ENCODE measurements around the gene STRN3. TPM values are rescaled to one million over a fixed set of nuclear protein-coding genes. Genes with fewer than 3 reads are reported as not detected.

Gene STRN3
- total and polyA plus RNA-seq, 7 experiments from 2014 or later: 3.5 to 28.7 (median 24.8) TPM

DNA sequence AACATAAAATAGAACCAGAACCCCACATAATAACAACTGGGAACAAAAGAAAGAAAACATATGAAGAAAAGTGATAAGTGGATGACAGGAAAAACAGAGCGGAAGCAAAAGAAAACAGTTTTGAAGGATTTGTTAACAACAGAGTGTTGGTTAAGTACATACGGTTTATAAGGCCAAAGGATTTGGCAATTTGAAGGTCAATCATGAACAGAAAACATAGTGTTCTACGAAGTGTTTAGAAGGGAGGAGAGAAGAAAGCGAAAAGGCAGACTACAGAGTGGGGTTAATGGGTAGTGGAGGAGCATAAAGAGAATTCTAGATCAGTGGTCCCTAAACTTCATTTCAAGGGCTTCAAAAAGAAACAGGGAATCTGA lies 4.6 kb downstream of the STRN3 start:
- H3K36me3 ChIP-seq (ENCODE audit: control insufficient read depth in 2 of 3, insufficient read depth in 3 of 3, low read length in 3 of 3): peaks cover 0 to 14% (median 0%) of the 10 kb centered on the region in 3 experiments
- no peaks in the 10 kb centered on the region for H3K9me3 Mint-ChIP-seq
- ATAC-seq (no peak), DNase-seq (no peak)
- peaks cover 26 to 57% (median 41%) of the 10 kb centered on the region in 7 donors for H3K4me1 Mint-ChIP-seq
- ChIA-PET CTCF (interaction anchor here (0.7 kb wide), 1 partner anchor 40 kb away, joined by 4 read pairs; no protein-coding TSS in a partner anchor), POLR2A (no interaction called here)
- no peak overlapping the region for H3K27ac ChIP-seq (ENCODE audit: low read depth, low read length)
- peak overlapping the region in 5 of 9 donors; percentile 0 to 67 (median 52) for H3K27ac Mint-ChIP-seq
- no peaks in the 10 kb centered on the region for H3K27me3 Mint-ChIP-seq
- H3K9me3 ChIP-seq (ENCODE audit: control insufficient read depth in 2 of 3, low read length in 3 of 3): no peaks in the 10 kb centered on the region
- H3K36me3 Mint-ChIP-seq: peaks cover 0 to 15% (median 9%) of the 10 kb centered on the region in 5 donors
- no peaks in the 10 kb centered on the region for H3K4me1 ChIP-seq (ENCODE audit: control insufficient read depth in 2 of 2, insufficient read depth in 2 of 2, low read length in 2 of 2)
- no peak overlapping the region for H3K4me3 ChIP-seq (ENCODE audit: low read length)
- H3K27me3 ChIP-seq (ENCODE audit: control insufficient read depth in 2 of 2, insufficient read depth in 2 of 2, low read length in 2 of 2): no peaks in the 10 kb centered on the region
- intact Hi-C loops (cut with micrococcal nuclease): no loop called here
- peak overlapping the region in 2 of 10 donors; percentile 6 to 30 for H3K4me3 Mint-ChIP-seq

GRCh38 chr14:31020834-31021575 lies 5.2 kb downstream of the STRN3 start:
- no peak overlapping the region for H3K27ac ChIP-seq (ENCODE audit: low read depth, low read length)
- Mint-ChIP-seq H3K27me3 (no peaks in the 10 kb centered on the region), H3K4me3 (peak overlapping the region in 2 of 10 donors; percentile 11 to 32), H3K9me3 (no peaks in the 10 kb centered on the region), H3K27ac (peak overlapping the region in 6 of 9 donors; percentile 0 to 71 (median 46)), H3K4me1 (peaks cover 26 to 62% (median 45%) of the 10 kb centered on the region in 7 donors), H3K36me3 (peaks cover 0 to 15% (median 9%) of the 10 kb centered on the region in 5 donors)
- no peak for ATAC-seq
- H3K9me3 ChIP-seq (ENCODE audit: control insufficient read depth in 2 of 3, low read length in 3 of 3): no peaks in the 10 kb centered on the region
- intact Hi-C loops (cut with micrococcal nuclease): no loop called here
- POLR2A ChIA-PET: no interaction called here
- H3K36me3 ChIP-seq (ENCODE audit: control insufficient read depth in 2 of 3, insufficient read depth in 3 of 3, low read length in 3 of 3): peaks cover 0 to 9% (median 0%) of the 10 kb centered on the region in 3 experiments
- DNase-seq: no peak
- no peaks in the 10 kb centered on the region for H3K4me1 ChIP-seq (ENCODE audit: control insufficient read depth in 2 of 2, insufficient read depth in 2 of 2, low read length in 2 of 2)
- no peaks in the 10 kb centered on the region for H3K27me3 ChIP-seq (ENCODE audit: control insufficient read depth in 2 of 2, insufficient read depth in 2 of 2, low read length in 2 of 2)
- CTCF ChIA-PET: interaction anchor here (0.6 to 1.1 kb wide), 3 partner anchors 39 to 62 kb away, joined by 3 to 4 read pairs (median 3); no protein-coding TSS in a partner anchor
- H3K4me3 ChIP-seq (ENCODE audit: low read length): no peak overlapping the region

- POLR2A ChIA-PET: no interaction called here
These were observed 8.0 kb downstream of the STRN3 start for GRCh38 chr14:31018057-31018645.

GRCh38 chr14:31013841-31014240 lies 12.3 kb downstream of the STRN3 start:
- H3K27me3 ChIP-seq (ENCODE audit: control insufficient read depth in 2 of 2, insufficient read depth in 2 of 2, low read length in 2 of 2): no peaks in the 10 kb centered on the region
- peaks cover 0 to 5% (median 4%) of the 10 kb centered on the region in 3 experiments for H3K36me3 ChIP-seq (ENCODE audit: control insufficient read depth in 2 of 3, insufficient read depth in 3 of 3, low read length in 3 of 3)
- H3K9me3 ChIP-seq (ENCODE audit: control insufficient read depth in 2 of 3, low read length in 3 of 3): no peaks in the 10 kb centered on the region
- no peak for ATAC-seq
- ChIA-PET CTCF (no interaction called here), POLR2A (interaction anchor here (0.6 kb wide), 1 partner anchor 314 kb away, joined by 4 read pairs; no protein-coding TSS in a partner anchor)
- H3K4me3 Mint-ChIP-seq: no peak overlapping the region
- no peak overlapping the region for H3K4me3 ChIP-seq (ENCODE audit: low read length)
- no peak for DNase-seq
- intact Hi-C loops (cut with micrococcal nuclease): no loop called here
- H3K27me3 Mint-ChIP-seq: no peaks in the 10 kb centered on the region
- H3K36me3 Mint-ChIP-seq: peaks cover 0 to 17% (median 4%) of the 10 kb centered on the region in 5 donors
- no peaks in the 10 kb centered on the region for H3K4me1 ChIP-seq (ENCODE audit: control insufficient read depth in 2 of 2, insufficient read depth in 2 of 2, low read length in 2 of 2)
- peaks cover 0 to 2% (median 0%) of the 10 kb centered on the region in 11 donors for H3K9me3 Mint-ChIP-seq
- no peak overlapping the region for H3K27ac ChIP-seq (ENCODE audit: low read depth, low read length)
- H3K4me1 Mint-ChIP-seq: peaks cover 5 to 31% (median 13%) of the 10 kb centered on the region in 7 donors
- H3K27ac Mint-ChIP-seq: no peak overlapping the region

More at GRCh38 chr14:31018057-31018645, 8.0 kb downstream of the STRN3 start:
- Mint-ChIP-seq H3K27ac (peak overlapping the region in 1 of 9 donors; percentile 76), H3K4me1 (peaks cover 13 to 47% (median 31%) of the 10 kb centered on the region in 7 donors), H3K4me3 (no peak overlapping the region), H3K27me3 (no peaks in the 10 kb centered on the region), H3K36me3 (peaks cover 0 to 15% (median 7%) of the 10 kb centered on the region in 5 donors), H3K9me3 (no peaks in the 10 kb centered on the region)
- Histone ChIP-seq H3K36me3 (ENCODE audit: control insufficient read depth in 2 of 3, insufficient read depth in 3 of 3, low read length in 3 of 3) (no peaks in the 10 kb centered on the region), H3K27me3 (ENCODE audit: control insufficient read depth in 2 of 2, insufficient read depth in 2 of 2, low read length in 2 of 2) (no peaks in the 10 kb centered on the region), H3K9me3 (ENCODE audit: control insufficient read depth in 2 of 3, low read length in 3 of 3) (no peaks in the 10 kb centered on the region), H3K27ac (ENCODE audit: low read depth, low read length) (no peak overlapping the region), H3K4me3 (ENCODE audit: low read length) (no peak overlapping the region), H3K4me1 (ENCODE audit: control insufficient read depth in 2 of 2, insufficient read depth in 2 of 2, low read length in 2 of 2) (no peaks in the 10 kb centered on the region)
- DNase-seq: no peak
- intact Hi-C loops (cut with micrococcal nuclease): no loop called here
- no peak for ATAC-seq
- CTCF ChIA-PET: no interaction called here

- H3K27ac Mint-ChIP-seq: no peak overlapping the region
- H3K36me3 Mint-ChIP-seq: peaks cover 2 to 17% (median 8%) of the 10 kb centered on the region in 5 donors
- DNase-seq (no peak), ATAC-seq (no peak)
- ChIA-PET CTCF (interaction anchor here (0.9 kb wide), 1 partner anchor 16 kb away, joined by 6 read pairs; no protein-coding TSS in a partner anchor), POLR2A (no interaction called here)
- no peaks in the 10 kb centered on the region for H3K27me3 Mint-ChIP-seq
- Histone ChIP-seq H3K27ac (ENCODE audit: low read depth, low read length) (no peak overlapping the region), H3K4me1 (ENCODE audit: control insufficient read depth in 2 of 2, insufficient read depth in 2 of 2, low read length in 2 of 2) (no peaks in the 10 kb centered on the region), H3K4me3 (ENCODE audit: low read length) (no peak overlapping the region), H3K9me3 (ENCODE audit: control insufficient read depth in 2 of 3, low read length in 3 of 3) (no peaks in the 10 kb centered on the region), H3K27me3 (ENCODE audit: control insufficient read depth in 2 of 2, insufficient read depth in 2 of 2, low read length in 2 of 2) (no peaks in the 10 kb centered on the region), H3K36me3 (ENCODE audit: control insufficient read depth in 2 of 3, insufficient read depth in 3 of 3, low read length in 3 of 3) (peaks cover 0 to 5% (median 4%) of the 10 kb centered on the region in 3 experiments)
- peaks cover 6 to 27% (median 15%) of the 10 kb centered on the region in 7 donors for H3K4me1 Mint-ChIP-seq
- intact Hi-C loops (cut with micrococcal nuclease): no loop called here
- H3K4me3 Mint-ChIP-seq: no peak overlapping the region
- peaks cover 0 to 2% (median 0%) of the 10 kb centered on the region in 11 donors for H3K9me3 Mint-ChIP-seq
These were observed 15.2 kb downstream of the STRN3 start for GRCh38 chr14:31010935-31011334.

DNA sequence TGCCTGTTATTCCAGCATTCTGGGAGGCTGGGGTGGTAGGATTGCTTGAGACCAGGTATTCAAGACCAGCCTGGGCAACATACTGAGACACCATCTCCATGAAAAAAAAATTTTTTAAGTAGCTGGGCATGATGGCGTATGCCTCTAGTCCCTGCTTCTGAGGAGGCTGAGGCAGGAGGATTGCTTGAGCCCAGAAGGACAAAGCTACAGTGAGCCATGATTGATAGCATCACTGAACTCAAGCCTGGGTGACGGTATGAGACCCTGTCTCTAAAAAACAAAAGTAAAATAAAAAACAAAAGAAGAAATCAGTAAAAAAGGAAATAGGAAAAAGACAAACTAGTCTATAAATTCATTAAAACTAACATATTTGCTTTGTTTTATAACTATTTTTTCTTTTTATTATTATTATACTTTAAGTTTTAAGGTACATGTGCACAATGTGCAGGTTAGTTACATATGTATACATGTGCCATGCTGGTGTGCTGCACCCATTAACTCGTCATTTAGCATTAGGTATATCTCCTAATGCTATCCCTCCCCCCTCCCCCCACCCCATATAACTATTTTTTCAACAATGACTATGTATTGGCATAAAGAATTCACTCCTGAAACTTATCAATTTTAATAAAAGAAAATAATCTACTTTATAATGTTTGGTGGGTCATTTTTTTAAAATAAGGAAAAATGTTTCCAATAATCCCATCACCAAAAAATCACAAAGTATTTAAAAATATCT lies 16.2 kb downstream of the STRN3 start:
- no peak overlapping the region for H3K4me3 ChIP-seq (ENCODE audit: low read length)
- Mint-ChIP-seq H3K4me1 (peaks cover 3 to 23% (median 11%) of the 10 kb centered on the region in 7 donors), H3K36me3 (peaks cover 4 to 20% (median 13%) of the 10 kb centered on the region in 5 donors), H3K9me3 (peaks cover 0 to 2% (median 0%) of the 10 kb centered on the region in 11 donors), H3K27me3 (no peaks in the 10 kb centered on the region), H3K4me3 (no peak overlapping the region), H3K27ac (peak overlapping the region in 1 of 9 donors; percentile 51)
- intact Hi-C loops (cut with micrococcal nuclease): no loop called here
- H3K27me3 ChIP-seq (ENCODE audit: control insufficient read depth in 2 of 2, insufficient read depth in 2 of 2, low read length in 2 of 2): no peaks in the 10 kb centered on the region
- H3K9me3 ChIP-seq (ENCODE audit: control insufficient read depth in 2 of 3, low read length in 3 of 3): no peaks in the 10 kb centered on the region
- POLR2A ChIA-PET: no interaction called here
- ATAC-seq: no peak
- CTCF ChIA-PET: interaction anchor here (0.9 kb wide), 1 partner anchor 15 kb away, joined by 6 read pairs; no protein-coding TSS in a partner anchor
- peaks cover 0 to 7% (median 5%) of the 10 kb centered on the region in 3 experiments for H3K36me3 ChIP-seq (ENCODE audit: control insufficient read depth in 2 of 3, insufficient read depth in 3 of 3, low read length in 3 of 3)
- no peak for DNase-seq
- no peak overlapping the region for H3K27ac ChIP-seq (ENCODE audit: low read depth, low read length)
- H3K4me1 ChIP-seq (ENCODE audit: control insufficient read depth in 2 of 2, insufficient read depth in 2 of 2, low read length in 2 of 2): no peaks in the 10 kb centered on the region

Measured in naive thymus-derived CD4-positive, alpha-beta T cell (primary cell).